LNCAP (cell line): ENCODE measurements around the gene SEPTIN6.

Experiments
- CTCF ChIP-seq: fragments of 450-650 bp; IDR thresholded peaks from 2 replicates; pipeline ENCODE4 v1.5.1; 2017; ENCODE audit warnings: mild to moderate bottlenecking

Gene SEPTIN6

GRCh38 chrX:119655125-119655524 is 37.8 kb downstream of the SEPTIN6 start:
- TF ChIP-seq CTCF = no peak

- no peak for TF ChIP-seq CTCF
These were observed 38.8 kb downstream of the SEPTIN6 start for GRCh38 chrX:119654112-119654531.

GRCh38 chrX:119648421-119648775 is 44.6 kb downstream of the SEPTIN6 start:
- TF ChIP-seq CTCF = no peak

DNA sequence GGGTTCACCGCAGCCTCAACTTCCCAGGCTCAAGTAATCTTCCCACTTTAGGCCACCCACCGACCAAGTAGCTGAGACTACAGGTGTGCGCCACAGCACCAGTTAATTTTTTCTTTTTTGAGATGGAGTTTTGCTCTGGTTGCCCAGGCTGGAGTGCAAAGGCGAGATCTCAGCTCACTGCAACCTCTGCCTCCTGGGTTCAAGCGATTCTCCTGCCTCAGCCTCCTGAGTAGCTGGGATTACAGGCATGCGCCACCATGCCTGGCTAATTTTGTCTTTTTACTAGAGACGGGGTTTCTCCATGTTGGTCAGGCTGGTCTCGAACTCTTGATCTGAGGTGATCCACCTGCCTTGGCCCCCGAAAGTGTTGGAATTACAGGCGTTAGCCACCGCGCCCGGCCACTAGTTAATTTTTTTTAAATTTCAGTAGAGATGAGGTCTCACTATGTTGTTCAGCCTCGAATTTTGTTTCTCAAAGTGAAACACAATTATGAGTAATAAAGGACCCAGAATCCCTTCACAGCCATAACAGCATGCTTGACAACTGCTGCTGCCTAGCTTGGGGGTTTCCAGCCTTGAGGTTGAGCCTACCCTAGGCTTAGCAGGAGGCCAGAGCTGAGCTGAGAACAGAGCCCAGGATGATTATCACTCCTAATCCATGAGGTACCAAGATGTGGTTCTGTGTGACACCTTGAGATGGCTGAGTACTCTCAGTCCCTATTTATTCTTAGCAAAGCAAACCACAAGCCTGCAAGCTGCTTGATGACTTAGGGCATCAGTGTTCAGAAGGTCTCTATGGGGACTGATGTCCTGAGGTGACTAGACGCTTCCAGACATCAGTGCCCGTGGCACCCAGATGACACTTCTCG is 45.2 kb downstream of the SEPTIN6 start:
- no peak for TF ChIP-seq CTCF

DNA sequence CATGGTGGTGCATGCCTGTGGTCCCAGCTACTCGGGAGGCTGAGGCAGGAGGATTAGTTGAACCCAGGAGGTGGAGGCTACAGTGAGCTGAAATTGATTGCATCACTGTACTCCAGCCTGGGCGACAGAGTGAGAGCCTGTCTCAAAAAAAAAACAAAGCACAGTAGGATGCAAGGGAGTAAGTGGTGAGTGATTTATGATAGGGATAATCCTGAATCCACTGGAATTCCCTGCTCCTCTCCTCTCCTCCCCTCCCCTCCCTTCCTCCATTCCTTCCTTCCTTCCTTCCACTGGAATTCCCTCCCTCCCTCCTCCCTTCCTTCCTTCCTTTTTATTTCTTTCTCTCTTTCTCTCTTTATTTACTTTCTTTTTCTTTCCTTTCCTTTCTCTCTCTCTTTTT is 45.9 kb downstream of the SEPTIN6 start:
- no peak for TF ChIP-seq CTCF

GRCh38 chrX:119646515-119646914 is 46.5 kb downstream of the SEPTIN6 start:
- no peak for TF ChIP-seq CTCF

GRCh38 chrX:119643696-119644095 is 49.3 kb downstream of the SEPTIN6 start:
- TF ChIP-seq CTCF = no peak
